Measurements from ENCODE around the gene ST3GAL3.

The ST3GAL3 gene

GRCh38 chr1:43851561-43852338, 144.4 kb downstream of the ST3GAL3 start:
- DNase-seq (ENCODE audit: low read depth) = no peak

- DNase-seq (ENCODE audit: low read depth) = peak; percentile 48
These were observed 146.0 kb downstream of the ST3GAL3 start for GRCh38 chr1:43853161-43853921.

GRCh38 chr1:43854473-43854872, 147.1 kb downstream of the ST3GAL3 start:
- no peak for DNase-seq (ENCODE audit: low read depth)

GRCh38 chr1:43856188-43856587, 148.9 kb downstream of the ST3GAL3 start:
- no peak for DNase-seq (ENCODE audit: low read depth)

- DNase-seq (ENCODE audit: low read depth) = no peak
These were observed 149.8 kb downstream of the ST3GAL3 start for GRCh38 chr1:43857163-43857562.

GRCh38 chr1:43858324-43858723, 151.0 kb downstream of the ST3GAL3 start:
- DNase-seq (ENCODE audit: low read depth) = peak; percentile 90

GRCh38 chr1:43861337-43861736, 154.0 kb downstream of the ST3GAL3 start:
- no peak for DNase-seq (ENCODE audit: low read depth)

GRCh38 chr1:43861988-43862735, 154.8 kb downstream of the ST3GAL3 start:
- no peak for DNase-seq (ENCODE audit: low read depth)

- no peak for DNase-seq (ENCODE audit: low read depth)
These were observed 157.0 kb downstream of the ST3GAL3 start for GRCh38 chr1:43864111-43865045.

GRCh38 chr1:43866201-43866600, 158.9 kb downstream of the ST3GAL3 start:
- DNase-seq (ENCODE audit: low read depth) = no peak

- DNase-seq (ENCODE audit: low read depth) = no peak
These were observed 160.8 kb downstream of the ST3GAL3 start for GRCh38 chr1:43867976-43868740.

GRCh38 chr1:43868741-43869067, 161.4 kb downstream of the ST3GAL3 start:
- no peak for DNase-seq (ENCODE audit: low read depth)

- DNase-seq (ENCODE audit: low read depth) = no peak
These were observed 163.0 kb downstream of the ST3GAL3 start for GRCh38 chr1:43870306-43870705.

- no peak for DNase-seq (ENCODE audit: low read depth)
These were observed 164.0 kb downstream of the ST3GAL3 start for GRCh38 chr1:43871181-43871910.

- DNase-seq (ENCODE audit: low read depth) = no peak
These were observed 164.9 kb downstream of the ST3GAL3 start for GRCh38 chr1:43872280-43872679.

GRCh38 chr1:43873851-43874250, 166.5 kb downstream of the ST3GAL3 start:
- no peak for DNase-seq (ENCODE audit: low read depth)

GRCh38 chr1:43874716-43875115, 167.4 kb downstream of the ST3GAL3 start:
- no peak for DNase-seq (ENCODE audit: low read depth)

- DNase-seq (ENCODE audit: low read depth) = no peak
These were observed 168.0 kb downstream of the ST3GAL3 start for GRCh38 chr1:43875331-43875730.

GRCh38 chr1:43877101-43877500, 169.8 kb downstream of the ST3GAL3 start:
- DNase-seq (ENCODE audit: low read depth) = no peak

- DNase-seq (ENCODE audit: low read depth) = no peak
These were observed 171.1 kb downstream of the ST3GAL3 start for GRCh38 chr1:43878440-43878839.
